IPS-18c (cell line): ENCODE data around the gene LAMC1.
"Not testable (repeated sequence)": the region's sequence is repeated elsewhere in the genome, so short reads cannot be mapped to it uniquely, and the experiment has no call there.

Source experiments
- H3K4me3 ChIP-seq: 2 replicates; pipeline ENCODE4 v1.7.0; 2013; ENCODE audit warnings: low read depth, mild to moderate bottlenecking, low read length, moderate library complexity; ENCODE audit not compliant: insufficient read depth
- H3K9me3 ChIP-seq: one replicate; pipeline ENCODE4 v1.6.1; 2013; ENCODE audit warnings: mild to moderate bottlenecking, low read length, moderate library complexity; ENCODE audit not compliant: control insufficient read depth, insufficient read depth

The LAMC1 gene

DNA sequence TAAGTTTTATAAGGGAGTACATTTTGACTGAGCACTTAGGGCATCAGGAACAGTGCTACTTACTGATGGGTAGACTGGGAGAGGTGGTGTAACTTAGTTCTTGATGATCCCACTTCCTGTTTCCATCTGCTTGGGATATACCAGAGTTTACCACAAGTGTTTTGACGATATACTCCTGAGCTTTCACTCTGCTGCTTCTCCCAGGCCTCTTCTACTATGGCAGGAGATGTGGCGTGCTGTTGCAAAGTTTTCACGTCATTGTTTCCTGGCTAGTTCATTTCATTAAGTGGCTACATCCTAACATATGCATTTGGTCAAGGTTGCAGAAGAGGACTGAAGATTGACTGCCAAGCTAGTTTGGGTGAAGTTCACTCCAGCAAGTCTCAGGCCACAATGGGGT lies 121.5 kb downstream of the LAMC1 start:
- Histone ChIP-seq H3K9me3 (no peaks in the 10 kb centered on the region), H3K4me3 (no peak overlapping the region)

DNA sequence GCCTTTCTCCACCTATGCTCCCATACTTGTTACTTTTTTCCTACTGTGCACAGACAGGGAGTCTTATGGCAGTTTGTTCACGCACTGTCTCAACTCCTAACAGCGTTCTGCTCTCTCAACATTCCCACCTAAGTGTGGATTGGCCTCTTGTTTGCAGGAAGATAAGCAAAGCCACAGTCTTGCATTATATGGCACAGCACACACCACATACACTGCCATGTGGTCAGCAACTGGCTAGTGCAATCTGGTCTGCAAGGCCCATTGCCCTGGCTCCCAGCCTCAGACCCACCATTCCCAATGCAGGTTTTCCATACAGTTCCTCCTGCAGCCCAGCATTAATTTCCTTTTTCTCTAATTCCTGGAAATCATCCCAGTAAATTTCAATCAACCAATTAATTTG lies 124.5 kb downstream of the LAMC1 start:
- H3K9me3 ChIP-seq = no peaks in the 10 kb centered on the region
- H3K4me3 ChIP-seq = no peak overlapping the region

DNA sequence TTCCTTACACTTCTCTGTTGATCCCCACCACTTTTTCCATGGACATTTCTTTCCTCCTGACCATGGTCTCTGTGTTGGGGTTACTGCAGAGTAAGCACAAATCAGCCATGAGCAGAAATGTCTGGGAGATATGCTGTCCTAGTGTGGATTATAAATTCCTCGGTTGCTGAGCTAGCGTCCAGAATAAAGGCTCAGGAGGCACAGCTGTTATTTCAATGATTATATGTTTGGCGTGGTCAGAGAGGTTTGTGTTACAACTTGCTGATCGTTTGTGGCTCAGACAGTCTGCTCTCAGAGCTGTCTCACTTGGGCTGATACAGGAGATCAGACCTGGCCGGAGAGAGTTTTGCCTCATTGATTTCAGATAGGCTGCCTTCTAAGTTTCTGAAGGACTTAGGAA lies 125.4 kb downstream of the LAMC1 start:
- no peaks in the 10 kb centered on the region for H3K9me3 ChIP-seq
- no peak overlapping the region for H3K4me3 ChIP-seq

DNA sequence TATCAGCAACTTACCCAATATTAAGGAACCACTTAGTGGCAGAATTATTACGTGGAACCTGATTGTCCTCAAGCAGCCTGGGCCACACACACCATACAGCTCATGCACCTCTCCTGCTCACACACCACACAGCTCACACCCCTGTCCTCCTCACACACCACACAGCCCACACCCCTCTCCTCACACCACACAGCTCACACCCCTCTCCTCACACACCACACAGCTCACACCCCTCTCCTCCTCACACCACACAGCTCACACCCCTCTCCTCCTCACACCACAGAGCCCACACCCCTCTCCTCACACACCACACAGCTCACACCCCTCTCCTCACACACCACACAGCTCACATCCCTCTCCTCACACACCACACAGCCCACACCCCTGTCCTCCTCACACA lies 126.1 kb downstream of the LAMC1 start:
- Histone ChIP-seq H3K9me3 (no peaks in the 10 kb centered on the region), H3K4me3 (no peak overlapping the region)

DNA sequence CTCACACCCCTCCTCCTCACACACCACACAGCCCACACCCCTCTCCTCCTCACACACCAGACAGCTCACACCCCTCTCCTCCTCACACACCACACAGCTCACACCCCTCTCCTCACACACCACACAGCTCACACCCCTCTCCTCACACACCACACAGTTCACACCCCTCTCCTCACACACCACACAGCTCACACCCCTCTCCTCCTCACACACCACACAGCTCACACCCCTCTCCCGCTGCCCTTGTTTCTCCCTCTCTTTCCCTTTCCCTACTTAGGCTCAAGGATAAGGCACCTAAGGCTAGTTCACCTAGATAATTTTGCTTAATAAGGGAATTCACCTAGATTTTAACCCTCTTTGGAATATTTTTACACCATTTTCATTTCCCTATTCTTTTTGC lies 126.8 kb downstream of the LAMC1 start:
- not testable (repeated sequence) for H3K9me3 ChIP-seq

DNA sequence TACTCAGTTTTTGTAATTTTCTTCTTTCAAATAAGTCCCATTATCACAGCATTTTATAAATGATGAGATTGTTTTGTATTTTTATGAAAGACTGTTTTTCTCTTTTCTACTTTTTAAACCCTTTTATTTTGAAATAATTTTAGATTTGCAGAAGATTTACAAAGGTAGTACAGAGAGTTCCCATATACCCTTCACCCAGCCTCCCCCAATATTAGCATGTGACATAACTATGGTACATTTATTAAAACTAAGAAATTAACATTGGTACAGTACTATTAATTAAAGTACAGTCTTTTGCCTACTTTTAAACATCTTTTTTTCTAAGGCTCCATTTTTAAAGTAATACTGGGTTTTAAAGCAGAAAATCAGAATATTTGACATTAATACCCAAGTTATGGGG lies 127.2 kb downstream of the LAMC1 start:
- Histone ChIP-seq H3K4me3 (no peak overlapping the region), H3K9me3 (no peaks in the 10 kb centered on the region)

More for the DNA sequence above, 126.8 kb downstream of the LAMC1 start:
- not testable (repeated sequence) for H3K4me3 ChIP-seq

DNA sequence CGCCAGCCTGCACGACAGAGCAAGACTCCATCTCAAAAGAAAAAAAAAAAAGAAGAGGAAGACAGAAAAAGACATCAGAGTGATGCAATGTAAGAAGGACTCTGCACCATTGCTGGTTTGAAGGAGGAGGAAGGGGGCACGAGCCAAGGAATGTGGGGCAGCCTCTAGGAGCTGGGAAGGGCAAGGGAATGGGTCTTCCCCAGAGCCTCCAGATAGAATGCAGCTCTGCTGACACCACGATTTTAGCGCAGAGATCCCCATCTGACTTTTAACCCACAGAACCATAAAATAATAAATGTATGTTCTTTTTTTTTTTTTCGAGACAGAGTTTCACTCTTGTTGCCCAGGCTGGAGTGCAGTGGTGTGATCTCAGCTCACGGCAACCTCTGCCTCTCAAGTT lies 129.0 kb downstream of the LAMC1 start:
- no peaks in the 10 kb centered on the region for H3K9me3 ChIP-seq
- H3K4me3 ChIP-seq = no peak overlapping the region

DNA sequence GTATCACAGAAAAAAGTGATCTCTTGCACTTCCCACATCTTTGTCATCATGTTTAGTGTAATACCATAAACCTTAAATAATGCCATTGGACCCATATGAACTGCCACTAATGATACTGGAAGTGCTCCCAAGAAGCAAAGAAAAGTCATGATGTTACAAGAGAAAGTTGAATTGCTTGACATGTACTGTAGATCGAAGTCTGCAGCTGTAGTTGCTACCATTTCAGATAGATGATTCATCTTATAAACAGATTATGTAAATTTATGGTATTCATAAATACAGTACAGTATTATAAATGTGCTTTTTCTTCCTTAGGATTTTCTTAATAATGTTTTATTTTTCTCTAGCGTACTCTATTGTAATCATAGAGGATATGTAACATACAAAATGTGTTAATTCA lies 132.7 kb downstream of the LAMC1 start:
- Histone ChIP-seq H3K9me3 (no peaks in the 10 kb centered on the region), H3K4me3 (no peak overlapping the region)

DNA sequence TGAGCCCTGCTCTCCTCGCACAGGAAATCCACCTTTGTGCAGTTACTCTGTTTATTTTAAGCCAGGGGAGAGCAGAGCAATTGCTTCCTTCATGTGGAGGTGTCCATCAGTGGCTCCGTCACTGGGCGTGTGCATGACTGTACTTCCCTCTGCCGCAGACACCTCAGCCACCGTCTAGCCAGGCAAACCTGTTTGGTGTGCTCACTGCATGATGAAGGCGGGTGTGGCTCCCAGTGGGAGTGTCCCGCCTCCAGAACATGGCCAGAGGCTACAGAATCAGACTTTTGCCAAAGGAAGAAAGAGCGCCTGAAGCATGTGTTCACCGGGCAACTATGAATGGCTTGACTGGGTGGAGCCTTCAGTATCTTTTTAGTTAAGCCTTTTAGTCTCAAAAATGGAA lies 136.7 kb downstream of the LAMC1 start:
- Histone ChIP-seq H3K4me3 (no peak overlapping the region), H3K9me3 (no peaks in the 10 kb centered on the region)

DNA sequence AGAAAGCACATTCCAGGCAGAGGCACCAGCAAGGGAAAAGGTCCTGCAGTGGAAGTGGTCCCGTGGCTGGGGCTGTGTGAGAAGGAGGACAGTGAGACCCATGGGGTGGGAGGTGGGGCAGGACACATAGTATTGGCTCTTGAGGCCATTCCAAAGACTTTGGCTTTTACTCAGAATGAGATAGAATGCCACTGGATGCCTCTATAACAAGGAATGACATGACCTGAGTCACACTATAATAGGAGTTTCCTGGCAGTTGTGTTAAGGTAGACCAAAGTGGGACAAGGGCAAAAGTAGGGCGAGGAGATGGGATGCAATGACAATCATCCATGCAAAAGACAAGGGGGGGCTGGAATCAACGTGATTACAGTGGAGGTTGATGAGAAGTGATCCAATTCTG lies 138.2 kb downstream of the LAMC1 start:
- H3K4me3 ChIP-seq = no peak overlapping the region

DNA sequence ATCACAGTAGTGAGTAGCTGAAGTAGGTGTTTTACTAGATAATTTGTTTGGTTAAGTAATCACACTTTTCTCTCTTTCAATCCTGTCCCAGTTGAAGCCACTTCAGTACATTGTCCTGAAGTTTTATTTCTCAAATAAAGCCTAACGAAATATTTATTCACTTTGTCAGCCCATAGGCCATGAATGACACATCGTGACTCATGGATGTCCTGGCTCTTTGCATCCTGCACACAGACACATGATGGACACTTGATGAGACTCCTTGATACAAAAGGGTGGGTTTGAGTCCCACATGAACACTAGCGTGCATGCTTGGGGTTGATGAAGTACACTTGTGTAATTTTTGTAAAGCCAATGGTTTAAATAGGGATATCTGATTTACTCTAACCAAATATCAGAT lies 140.1 kb downstream of the LAMC1 start:
- no peaks in the 10 kb centered on the region for H3K9me3 ChIP-seq
- no peak overlapping the region for H3K4me3 ChIP-seq

More for the DNA sequence above, 138.2 kb downstream of the LAMC1 start:
- no peaks in the 10 kb centered on the region for H3K9me3 ChIP-seq

DNA sequence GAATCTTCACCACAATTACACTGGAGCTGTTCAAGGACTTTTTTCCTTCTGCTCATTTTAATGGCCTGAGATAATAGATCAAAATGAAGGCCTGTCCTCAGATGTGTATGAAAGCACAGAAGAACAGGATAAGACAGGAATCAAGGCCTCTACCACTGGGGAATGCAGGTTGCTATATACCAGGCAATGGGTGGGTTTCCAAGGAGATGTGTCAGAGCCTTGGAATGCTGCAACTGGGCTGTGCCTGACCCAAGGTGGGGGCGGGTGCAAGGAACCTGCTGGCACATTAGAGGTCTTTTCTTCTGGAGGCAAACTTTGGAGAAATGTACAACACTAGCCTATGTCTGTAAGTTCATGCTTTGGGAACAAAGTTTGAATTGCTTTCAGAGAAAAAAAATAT lies 141.1 kb downstream of the LAMC1 start:
- H3K4me3 ChIP-seq = no peak overlapping the region

DNA sequence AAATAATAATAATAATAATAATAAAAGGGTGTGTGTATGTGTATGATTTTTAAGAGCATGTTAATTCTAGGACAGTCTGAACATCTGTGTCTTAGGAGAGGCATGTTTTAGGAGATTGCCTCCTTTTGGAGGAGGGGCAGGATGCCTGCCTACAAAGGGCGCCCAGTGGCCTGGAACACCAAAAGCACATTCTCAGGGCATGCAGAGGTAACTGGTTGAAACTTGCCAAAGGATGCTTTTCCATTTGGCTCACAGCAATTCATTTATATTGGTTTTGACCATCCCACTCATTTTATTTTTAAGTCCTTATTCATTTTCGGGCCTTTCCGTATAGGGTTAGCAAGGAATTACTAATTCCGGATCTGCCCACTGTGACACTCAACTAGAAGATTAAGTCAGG lies 141.7 kb downstream of the LAMC1 start:
- Histone ChIP-seq H3K9me3 (no peaks in the 10 kb centered on the region), H3K4me3 (no peak overlapping the region)

More for the DNA sequence above, 141.1 kb downstream of the LAMC1 start:
- no peaks in the 10 kb centered on the region for H3K9me3 ChIP-seq

DNA sequence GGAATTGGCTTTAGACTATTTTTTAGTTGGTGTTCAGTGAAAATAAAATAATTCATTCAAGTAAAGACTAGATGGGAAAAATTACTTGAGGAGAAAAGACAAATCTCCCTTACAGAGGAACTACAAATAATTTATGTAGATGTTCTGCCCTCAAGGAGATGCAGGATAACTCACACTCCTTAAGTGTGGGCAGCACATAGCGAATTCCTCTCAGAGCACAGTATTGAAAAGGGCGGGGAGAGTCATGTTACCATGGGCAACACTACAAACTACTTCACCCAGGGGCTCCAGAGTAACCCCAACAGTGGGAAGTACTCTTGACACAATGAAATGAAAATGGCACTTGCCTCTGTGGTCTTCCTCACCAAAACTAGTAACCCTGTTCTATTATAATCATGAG lies 142.2 kb downstream of the LAMC1 start:
- H3K9me3 ChIP-seq = no peaks in the 10 kb centered on the region
- H3K4me3 ChIP-seq = no peak overlapping the region

DNA sequence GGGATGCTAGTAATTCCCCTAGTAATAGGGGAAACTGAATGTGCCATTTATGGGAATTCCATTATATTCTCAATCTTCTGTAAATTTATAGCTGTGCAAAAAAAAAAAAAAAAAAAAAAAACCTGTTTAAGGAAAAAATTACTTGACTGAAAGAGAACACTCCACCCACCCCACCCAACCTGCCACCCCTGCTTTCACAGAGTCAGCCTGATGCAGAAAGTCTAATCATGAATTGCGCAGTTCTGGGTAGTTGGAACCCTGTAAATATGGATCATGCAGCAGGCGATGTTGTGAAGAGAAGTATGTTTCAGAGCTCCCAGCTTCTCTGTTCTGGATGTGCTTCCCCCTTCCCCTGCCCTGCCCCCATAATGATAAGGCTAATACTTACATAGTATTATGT lies 143.2 kb downstream of the LAMC1 start:
- H3K4me3 ChIP-seq = no peak overlapping the region
- H3K9me3 ChIP-seq = no peaks in the 10 kb centered on the region

DNA sequence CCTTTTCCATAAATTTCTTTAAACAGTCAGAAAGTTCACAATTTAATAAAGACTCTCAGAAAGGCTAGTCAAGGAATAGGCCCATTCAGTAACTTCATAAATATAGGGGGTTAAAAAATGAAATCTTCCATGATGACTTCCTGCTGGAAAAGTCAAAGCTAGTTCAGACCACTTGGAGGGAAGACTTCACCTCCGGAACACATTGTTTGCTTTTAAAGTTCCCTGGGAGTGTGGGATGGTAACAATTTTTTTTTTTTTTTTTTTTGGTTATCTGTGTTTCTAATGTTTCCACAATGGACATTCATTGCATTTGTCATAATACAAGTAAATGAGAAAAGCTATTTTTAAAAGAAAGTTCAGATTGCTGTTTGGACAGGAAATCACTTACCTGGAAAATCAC lies 144.5 kb downstream of the LAMC1 start:
- Histone ChIP-seq H3K4me3 (no peak overlapping the region), H3K9me3 (no peaks in the 10 kb centered on the region)

DNA sequence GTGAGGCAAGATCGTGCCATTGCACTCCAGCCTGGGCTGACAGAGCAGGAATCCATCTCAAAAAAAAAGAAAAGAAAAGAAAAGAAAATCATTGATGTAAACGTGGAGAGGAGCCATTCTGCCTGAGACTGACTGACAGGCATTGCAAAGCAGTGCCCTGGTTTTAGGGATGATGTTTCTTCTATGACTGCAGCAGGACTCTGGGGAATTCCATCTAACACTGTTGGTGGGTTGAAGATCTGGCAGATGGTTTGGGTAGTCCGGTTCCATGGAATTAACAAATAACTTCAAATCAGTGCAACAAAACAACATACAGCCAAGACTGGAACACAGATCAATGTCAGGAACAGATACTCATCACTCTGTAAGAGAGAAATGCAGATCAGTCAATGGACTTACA lies 145.1 kb downstream of the LAMC1 start:
- Histone ChIP-seq H3K9me3 (no peaks in the 10 kb centered on the region), H3K4me3 (no peak overlapping the region)

DNA sequence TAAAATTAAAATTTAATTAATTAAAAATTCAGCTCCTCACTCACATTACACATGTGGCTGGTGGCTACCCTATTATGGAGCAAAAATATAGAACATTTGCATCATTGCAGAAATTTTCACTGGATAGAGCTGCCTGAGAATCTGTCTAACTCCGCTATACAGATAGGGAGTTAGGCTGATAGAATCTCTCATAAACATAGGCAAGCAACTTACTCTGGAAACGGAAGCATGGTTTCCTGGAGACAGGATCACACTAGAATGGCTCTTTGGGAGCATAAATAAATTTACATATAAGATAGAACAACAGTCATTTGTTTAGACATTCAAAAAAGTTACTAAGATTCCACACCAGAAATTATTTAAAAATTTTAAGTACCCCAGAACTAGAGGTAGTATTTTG lies 150.6 kb downstream of the LAMC1 start:
- Histone ChIP-seq H3K9me3 (no peaks in the 10 kb centered on the region), H3K4me3 (no peak overlapping the region)

DNA sequence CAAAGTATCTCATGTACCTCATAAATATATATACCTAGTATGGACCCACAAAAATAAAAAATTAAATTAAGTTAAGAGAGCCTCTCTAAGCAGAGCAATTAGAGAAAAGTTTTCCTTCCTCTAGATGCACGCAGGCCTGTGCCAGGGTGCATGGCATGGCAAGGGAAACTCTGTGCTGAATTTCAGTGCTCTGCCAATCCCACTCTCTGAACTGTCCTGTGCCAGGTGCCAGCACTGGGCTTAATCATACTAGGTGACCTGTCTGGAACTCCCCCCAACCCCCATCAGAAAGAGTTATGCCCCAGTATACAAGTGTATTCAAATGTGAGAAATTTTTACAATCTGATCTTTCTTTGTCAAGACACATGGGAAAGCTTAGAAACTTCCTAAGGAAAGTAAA lies 152.4 kb downstream of the LAMC1 start:
- H3K9me3 ChIP-seq = no peaks in the 10 kb centered on the region
- no peak overlapping the region for H3K4me3 ChIP-seq

DNA sequence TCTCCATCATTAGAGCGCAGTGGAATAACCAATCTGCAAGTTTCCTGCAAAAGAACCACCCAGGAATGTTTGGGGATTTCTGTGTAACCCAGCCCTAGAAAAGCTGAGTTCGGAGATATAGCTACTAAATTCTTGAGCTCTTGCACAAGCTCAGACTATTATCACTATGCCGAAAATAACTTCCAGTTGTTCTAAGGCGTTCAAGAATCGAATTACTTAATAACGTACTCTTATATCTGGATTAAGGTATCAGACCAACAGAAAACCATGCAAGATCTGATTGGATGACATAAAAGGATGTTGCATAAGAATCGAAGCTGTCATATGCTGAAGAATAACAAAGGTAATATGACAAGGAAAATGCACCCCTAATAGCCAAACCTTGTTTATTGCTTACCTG lies 155.3 kb downstream of the LAMC1 start:
- H3K9me3 ChIP-seq = no peaks in the 10 kb centered on the region
- H3K4me3 ChIP-seq = no peak overlapping the region
